Measurements from ENCODE around the gene RGS12. TPM values are rescaled to one million over a fixed set of nuclear protein-coding genes. Genes with fewer than 3 reads are reported as not detected.

The RGS12 gene
- total and polyA plus RNA-seq, 2 of the 13 experiments (the other 11 are each of a cell fraction or from before 2014, with no cell fraction given), result 21.0 to 27.7 TPM

GRCh38 chr4:3286335-3287175 is 6.3 kb upstream of the RGS12 start (continued):
- peak; percentile 19; the same call in 1 of the 2 replicates for TF ChIP-seq ZBTB4 (CRISPR knock-in tag; IDR thresholded peaks at IDR 0.05; ENCODE audit: borderline replicate concordance)
- TF ChIP-seq SOX6 (IDR thresholded peaks at IDR 0.05), result no peak
- TF ChIP-seq SOX6 (CRISPR knock-in tag; IDR thresholded peaks at IDR 0.05), result no peak
- TF ChIP-seq, protein P1, sequence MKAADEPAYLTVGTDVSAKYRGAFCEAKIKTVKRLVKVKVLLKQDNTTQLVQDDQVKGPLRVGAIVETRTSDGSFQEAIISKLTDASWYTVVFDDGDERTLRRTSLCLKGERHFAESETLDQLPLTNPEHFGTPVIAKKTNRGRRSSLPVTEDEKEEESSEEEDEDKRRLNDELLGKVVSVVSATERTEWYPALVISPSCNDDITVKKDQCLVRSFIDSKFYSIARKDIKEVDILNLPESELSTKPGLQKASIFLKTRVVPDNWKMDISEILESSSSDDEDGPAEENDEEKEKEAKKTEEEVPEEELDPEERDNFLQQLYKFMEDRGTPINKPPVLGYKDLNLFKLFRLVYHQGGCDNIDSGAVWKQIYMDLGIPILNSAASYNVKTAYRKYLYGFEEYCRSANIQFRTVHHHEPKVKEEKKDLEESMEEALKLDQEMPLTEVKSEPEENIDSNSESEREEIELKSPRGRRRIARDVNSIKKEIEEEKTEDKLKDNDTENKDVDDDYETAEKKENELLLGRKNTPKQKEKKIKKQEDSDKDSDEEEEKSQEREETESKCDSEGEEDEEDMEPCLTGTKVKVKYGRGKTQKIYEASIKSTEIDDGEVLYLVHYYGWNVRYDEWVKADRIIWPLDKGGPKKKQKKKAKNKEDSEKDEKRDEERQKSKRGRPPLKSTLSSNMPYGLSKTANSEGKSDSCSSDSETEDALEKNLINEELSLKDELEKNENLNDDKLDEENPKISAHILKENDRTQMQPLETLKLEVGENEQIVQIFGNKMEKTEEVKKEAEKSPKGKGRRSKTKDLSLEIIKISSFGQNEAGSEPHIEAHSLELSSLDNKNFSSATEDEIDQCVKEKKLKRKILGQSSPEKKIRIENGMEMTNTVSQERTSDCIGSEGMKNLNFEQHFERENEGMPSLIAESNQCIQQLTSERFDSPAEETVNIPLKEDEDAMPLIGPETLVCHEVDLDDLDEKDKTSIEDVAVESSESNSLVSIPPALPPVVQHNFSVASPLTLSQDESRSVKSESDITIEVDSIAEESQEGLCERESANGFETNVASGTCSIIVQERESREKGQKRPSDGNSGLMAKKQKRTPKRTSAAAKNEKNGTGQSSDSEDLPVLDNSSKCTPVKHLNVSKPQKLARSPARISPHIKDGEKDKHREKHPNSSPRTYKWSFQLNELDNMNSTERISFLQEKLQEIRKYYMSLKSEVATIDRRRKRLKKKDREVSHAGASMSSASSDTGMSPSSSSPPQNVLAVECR (CRISPR knock-in tag; IDR thresholded peaks at IDR 0.05; ENCODE audit: borderline replicate concordance), result peak; percentile 20; the same call in 1 of the 2 replicates
- TF ChIP-seq RNF2 (conservative IDR thresholded peaks at IDR 0.05; ENCODE audit: low read depth), result 0 out of 2 replicates have a peak, but pooled peaks have one; percentile 45
- TF ChIP-seq HNRNPH1 (optimal IDR thresholded peaks at IDR 0.05; ENCODE audit: low read depth, low read length), result no peak
- peak; percentile 56; the same call in 1 of the 2 replicates for TF ChIP-seq ZNF710 (CRISPR knock-in tag; IDR thresholded peaks at IDR 0.05; ENCODE audit: borderline replicate concordance)
- peak; percentile 6; the same call in 1 of the 2 replicates for TF ChIP-seq HDAC1 (CRISPR knock-in tag; IDR thresholded peaks at IDR 0.05)
- peak; percentile 65; the same call in 1 of the 2 replicates for TF ChIP-seq ZBTB38 (CRISPR knock-in tag; IDR thresholded peaks at IDR 0.05)
- TF ChIP-seq ZNF274 (CRISPR knock-in tag; IDR thresholded peaks at IDR 0.05), result no peak
- TF ChIP-seq, protein P2, sequence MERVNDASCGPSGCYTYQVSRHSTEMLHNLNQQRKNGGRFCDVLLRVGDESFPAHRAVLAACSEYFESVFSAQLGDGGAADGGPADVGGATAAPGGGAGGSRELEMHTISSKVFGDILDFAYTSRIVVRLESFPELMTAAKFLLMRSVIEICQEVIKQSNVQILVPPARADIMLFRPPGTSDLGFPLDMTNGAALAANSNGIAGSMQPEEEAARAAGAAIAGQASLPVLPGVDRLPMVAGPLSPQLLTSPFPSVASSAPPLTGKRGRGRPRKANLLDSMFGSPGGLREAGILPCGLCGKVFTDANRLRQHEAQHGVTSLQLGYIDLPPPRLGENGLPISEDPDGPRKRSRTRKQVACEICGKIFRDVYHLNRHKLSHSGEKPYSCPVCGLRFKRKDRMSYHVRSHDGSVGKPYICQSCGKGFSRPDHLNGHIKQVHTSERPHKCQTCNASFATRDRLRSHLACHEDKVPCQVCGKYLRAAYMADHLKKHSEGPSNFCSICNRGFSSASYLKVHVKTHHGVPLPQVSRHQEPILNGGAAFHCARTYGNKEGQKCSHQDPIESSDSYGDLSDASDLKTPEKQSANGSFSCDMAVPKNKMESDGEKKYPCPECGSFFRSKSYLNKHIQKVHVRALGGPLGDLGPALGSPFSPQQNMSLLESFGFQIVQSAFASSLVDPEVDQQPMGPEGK (CRISPR knock-in tag; IDR thresholded peaks at IDR 0.05), result peak; percentile 30; the same call in 1 of the 2 replicates
- TF ChIP-seq FOXJ3 (CRISPR knock-in tag; IDR thresholded peaks at IDR 0.05; ENCODE audit: borderline replicate concordance), result no peak
- TF ChIP-seq KLF15 (CRISPR knock-in tag; IDR thresholded peaks at IDR 0.05; ENCODE audit: borderline replicate concordance), result no peak
- TF ChIP-seq PHF8 (CRISPR knock-in tag; IDR thresholded peaks at IDR 0.05), result peak; percentile 61; the same call in 1 of the 2 replicates
- peak; percentile 46 for TF ChIP-seq ZNF788 (CRISPR knock-in tag; IDR thresholded peaks at IDR 0.05; ENCODE audit: borderline replicate concordance)

All from HepG2 (cell line).